ENCODE results near the gene ASPM.

The ASPM gene

GRCh38 chr1:197081117-197081753, 65.2 kb downstream of the ASPM start:
- no peak overlapping the region for H3K4me3 ChIP-seq (ENCODE audit: low read depth, low read length)
- no peaks in the 10 kb centered on the region for H3K27me3 ChIP-seq
- no peak for TF ChIP-seq CTCF (IDR thresholded peaks at IDR 0.05; ENCODE audit: low read depth, low read length)
- peaks cover 40% of the 10 kb centered on the region for H3K36me3 ChIP-seq
- no peaks in the 10 kb centered on the region for H3K9me3 ChIP-seq
- no peaks in the 10 kb centered on the region for H3K4me1 ChIP-seq
- no peak for DNase-seq

GRCh38 chr1:197080323-197080722, 66.1 kb downstream of the ASPM start:
- Histone ChIP-seq H3K9me3 (no peaks in the 10 kb centered on the region), H3K36me3 (peaks cover 31% of the 10 kb centered on the region), H3K4me3 (ENCODE audit: low read depth, low read length) (no peak overlapping the region), H3K27me3 (no peaks in the 10 kb centered on the region), H3K4me1 (no peaks in the 10 kb centered on the region)
- no peak for DNase-seq
- no peak for TF ChIP-seq CTCF (IDR thresholded peaks at IDR 0.05; ENCODE audit: low read depth, low read length)

- no peaks in the 10 kb centered on the region for H3K4me1 ChIP-seq
- H3K36me3 ChIP-seq, result no peaks in the 10 kb centered on the region; the same call in 1 of the 2 replicates
- H3K4me3 ChIP-seq (ENCODE audit: low read depth, low read length), result no peak overlapping the region
- no peak for TF ChIP-seq CTCF (IDR thresholded peaks at IDR 0.05; ENCODE audit: low read depth, low read length)
- no peaks in the 10 kb centered on the region for H3K9me3 ChIP-seq
- DNase-seq, result no peak
- no peaks in the 10 kb centered on the region for H3K27me3 ChIP-seq
Observed at GRCh38 chr1:197076585-197076984, 69.9 kb downstream of the ASPM start.

- no peaks in the 10 kb centered on the region for H3K4me1 ChIP-seq
- TF ChIP-seq CTCF (IDR thresholded peaks at IDR 0.05; ENCODE audit: low read depth, low read length), result no peak
Observed at GRCh38 chr1:197073978-197074377, 72.5 kb downstream of the ASPM start.

GRCh38 chr1:197067457-197067818, 79.0 kb downstream of the ASPM start:
- H3K4me3 ChIP-seq (ENCODE audit: low read depth, low read length), result no peak overlapping the region
- no peaks in the 10 kb centered on the region; the same call in 1 of the 2 replicates for H3K9me3 ChIP-seq
- H3K4me1 ChIP-seq, result no peaks in the 10 kb centered on the region
- no peak for DNase-seq
- no peaks in the 10 kb centered on the region for H3K36me3 ChIP-seq
- peaks cover under 1% of the 10 kb centered on the region; the same call in 1 of the 2 replicates for H3K27me3 ChIP-seq
- TF ChIP-seq CTCF (IDR thresholded peaks at IDR 0.05; ENCODE audit: low read depth, low read length), result no peak

More at GRCh38 chr1:197073978-197074377, 72.5 kb downstream of the ASPM start:
- H3K4me3 ChIP-seq (ENCODE audit: low read depth, low read length), result no peak overlapping the region
- no peaks in the 10 kb centered on the region for H3K36me3 ChIP-seq
- DNase-seq, result no peak
- no peaks in the 10 kb centered on the region for H3K27me3 ChIP-seq
- H3K9me3 ChIP-seq, result no peaks in the 10 kb centered on the region; the same call in 1 of the 2 replicates

- Histone ChIP-seq H3K4me3 (ENCODE audit: low read depth, low read length) (no peak within 1 kb of the TSS), H3K9me3 (no peaks in the 10 kb centered on the region; the same call in 1 of the 2 replicates), H3K36me3 (no peaks in the 10 kb centered on the region), H3K4me1 (no peaks in the 10 kb centered on the region), H3K27me3 (peaks cover 6% of the 10 kb centered on the region)
- no peak for DNase-seq
- TF ChIP-seq CTCF (IDR thresholded peaks at IDR 0.05; ENCODE audit: low read depth, low read length), result peak; percentile 12; the same call in 1 of the 2 replicates
Observed at GRCh38 chr1:197066719-197067456, 79.6 kb downstream of the ASPM start, which contains the start of gene F13B. F13B (minus strand) TSS chr1:197067260; CDS start chr1:197067223, 37 bp downstream.

Data from BE2C (cell line).